Nephron progenitor cell (in vitro differentiated cells): ENCODE measurements around the gene CYB561D2.

Experiments
- DNase-seq: peaks from one replicate; pipeline ENCODE4 v3.0.0; 2021
- H3K27ac Mint-ChIP-seq: 2 replicates; pipeline ENCODE4 v1.8.0; 2021; ENCODE audit warnings: mild to moderate bottlenecking, moderate library complexity, mixed read lengths
- H3K27me3 Mint-ChIP-seq: 2 replicates; pipeline ENCODE4 v1.8.0; 2021; ENCODE audit warnings: mild to moderate bottlenecking, low read depth, mixed read lengths; ENCODE audit not compliant: poor library complexity
- H3K36me3 Mint-ChIP-seq: 2 replicates; pipeline ENCODE4 v1.8.0; 2021; ENCODE audit warnings: low read depth, mixed read lengths
- H3K4me1 Mint-ChIP-seq: 2 replicates; pipeline ENCODE4 v1.8.0; 2021; ENCODE audit warnings: mixed read lengths
- H3K4me3 Mint-ChIP-seq: 2 replicates; pipeline ENCODE4 v1.8.0; 2021; ENCODE audit warnings: mild to moderate bottlenecking, moderate library complexity, mixed read lengths
- H3K9me3 Mint-ChIP-seq: 2 replicates; pipeline ENCODE4 v1.8.0; 2021; ENCODE audit warnings: mild to moderate bottlenecking, moderate library complexity, mixed read lengths
- TF ChIP-seq, protein P1 (sequence below): fragments of 200-600 bp; sonication (generic); IDR thresholded peaks from 2 replicates; pipeline ENCODE4 v1.5.0; 2021; ENCODE audit warnings: antibody characterized with exemption

CYB561D2 gene

DNA sequence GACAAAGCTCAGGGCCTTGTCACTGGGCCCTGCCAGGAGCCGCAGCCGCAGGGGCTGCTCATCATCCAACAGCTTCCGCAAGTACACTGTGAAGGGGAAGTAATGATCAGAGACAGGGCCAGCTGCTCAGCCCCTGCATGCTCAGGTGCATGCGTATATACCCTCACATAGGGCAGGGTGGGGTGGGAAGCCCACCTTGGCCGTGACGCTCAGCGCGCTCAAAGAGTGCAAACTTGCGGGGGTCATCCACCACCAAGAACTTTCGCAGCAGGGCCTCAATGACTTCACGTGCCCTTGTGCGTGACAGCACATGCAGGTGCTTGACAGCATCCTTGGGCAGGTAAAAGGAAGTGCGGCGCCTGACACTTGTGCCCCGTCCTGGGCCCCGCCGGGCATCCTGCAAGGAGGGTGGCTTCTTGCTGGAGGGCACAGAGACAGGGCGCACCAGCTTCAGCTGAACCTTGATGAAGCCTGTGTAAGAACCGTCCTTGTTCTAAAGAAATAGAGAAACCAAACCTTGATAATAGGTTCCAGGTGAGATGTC lies 19.2 kb upstream of the CYB561D2 start:
- Mint-ChIP-seq H3K27ac (no peak overlapping the region), H3K4me3 (no peak overlapping the region), H3K27me3 (no peaks in the 10 kb centered on the region), H3K9me3 (no peaks in the 10 kb centered on the region), H3K4me1 (peaks cover 45% of the 10 kb centered on the region), H3K36me3 (peaks cover 7% of the 10 kb centered on the region)
- TF ChIP-seq, protein P1, sequence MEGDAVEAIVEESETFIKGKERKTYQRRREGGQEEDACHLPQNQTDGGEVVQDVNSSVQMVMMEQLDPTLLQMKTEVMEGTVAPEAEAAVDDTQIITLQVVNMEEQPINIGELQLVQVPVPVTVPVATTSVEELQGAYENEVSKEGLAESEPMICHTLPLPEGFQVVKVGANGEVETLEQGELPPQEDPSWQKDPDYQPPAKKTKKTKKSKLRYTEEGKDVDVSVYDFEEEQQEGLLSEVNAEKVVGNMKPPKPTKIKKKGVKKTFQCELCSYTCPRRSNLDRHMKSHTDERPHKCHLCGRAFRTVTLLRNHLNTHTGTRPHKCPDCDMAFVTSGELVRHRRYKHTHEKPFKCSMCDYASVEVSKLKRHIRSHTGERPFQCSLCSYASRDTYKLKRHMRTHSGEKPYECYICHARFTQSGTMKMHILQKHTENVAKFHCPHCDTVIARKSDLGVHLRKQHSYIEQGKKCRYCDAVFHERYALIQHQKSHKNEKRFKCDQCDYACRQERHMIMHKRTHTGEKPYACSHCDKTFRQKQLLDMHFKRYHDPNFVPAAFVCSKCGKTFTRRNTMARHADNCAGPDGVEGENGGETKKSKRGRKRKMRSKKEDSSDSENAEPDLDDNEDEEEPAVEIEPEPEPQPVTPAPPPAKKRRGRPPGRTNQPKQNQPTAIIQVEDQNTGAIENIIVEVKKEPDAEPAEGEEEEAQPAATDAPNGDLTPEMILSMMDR, result no peak
- DNase-seq, result no peak

DNA sequence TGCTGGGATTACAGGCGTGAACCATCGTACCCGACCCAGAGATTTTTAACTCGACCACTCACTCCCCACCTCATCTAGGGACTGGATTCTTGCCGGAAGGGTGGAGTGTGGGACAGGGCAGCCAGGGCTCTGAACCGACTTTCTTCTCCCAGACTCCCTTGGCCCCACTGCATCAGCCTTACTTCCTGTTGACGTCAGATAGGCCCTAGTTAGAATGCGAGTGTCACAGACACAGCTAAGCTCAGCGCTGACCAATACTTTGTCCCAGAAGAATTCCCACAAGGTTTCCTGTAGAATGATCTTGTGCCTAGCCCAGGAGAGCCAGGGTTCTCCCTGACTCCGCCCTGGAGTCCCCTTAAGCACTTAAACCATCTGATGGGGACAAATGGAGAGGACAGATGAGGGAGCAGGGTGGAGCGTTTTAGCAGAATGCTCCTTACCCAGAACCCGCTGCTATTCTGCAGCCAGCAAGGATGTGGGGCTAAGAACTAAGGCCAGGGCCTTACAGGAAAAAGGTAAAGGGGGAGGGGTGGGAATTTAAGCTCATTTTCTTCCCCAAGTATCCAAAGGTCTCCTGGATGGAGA lies 16.8 kb upstream of the CYB561D2 start:
- TF ChIP-seq, protein P1, result no peak
- DNase-seq, result no peak
- H3K4me3 Mint-ChIP-seq, result peak overlapping the region; percentile 61
- peaks cover 41% of the 10 kb centered on the region for H3K4me1 Mint-ChIP-seq
- H3K36me3 Mint-ChIP-seq, result peaks cover 7% of the 10 kb centered on the region
- no peaks in the 10 kb centered on the region for H3K9me3 Mint-ChIP-seq
- H3K27ac Mint-ChIP-seq, result peak overlapping the region; percentile 90
- H3K27me3 Mint-ChIP-seq, result peaks cover 12% of the 10 kb centered on the region

DNA sequence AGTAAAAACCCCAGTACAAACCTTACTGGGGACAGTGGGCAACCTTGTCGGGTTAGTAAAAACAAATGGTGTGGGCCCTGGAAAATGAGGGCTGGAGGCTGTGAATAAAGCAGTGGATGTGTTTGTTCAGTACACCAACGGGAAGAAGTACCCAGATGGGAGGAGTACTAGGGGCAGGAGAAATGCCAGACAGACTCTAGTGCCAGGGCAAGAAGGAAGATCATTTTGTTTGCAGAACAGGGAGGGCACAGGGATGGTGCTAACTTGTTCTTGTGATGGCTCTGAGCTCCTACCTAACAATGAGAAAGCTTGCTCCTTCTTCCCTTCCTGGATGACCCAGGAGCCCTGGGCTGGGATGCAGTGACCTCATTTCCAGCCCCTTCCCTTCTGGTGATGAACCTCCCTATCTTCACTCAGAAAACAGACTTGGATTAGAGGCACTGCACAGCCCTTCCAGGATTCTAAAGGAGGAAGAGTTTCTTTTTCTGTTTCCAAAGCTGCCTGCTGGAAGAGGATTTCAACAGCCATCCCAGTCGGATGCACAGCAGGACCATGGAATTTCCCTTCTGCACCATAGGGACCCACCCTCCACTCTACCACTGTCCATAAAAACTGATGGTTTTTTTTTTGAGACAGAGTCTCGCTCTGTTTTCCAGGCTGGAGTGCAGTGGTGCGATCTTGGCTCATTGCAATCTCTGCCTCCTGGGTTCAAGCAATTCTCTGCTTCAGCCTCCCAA lies 16.2 kb upstream of the CYB561D2 start:
- DNase-seq, result no peak
- Mint-ChIP-seq H3K9me3 (no peaks in the 10 kb centered on the region), H3K27me3 (peaks cover 18% of the 10 kb centered on the region), H3K4me1 (peaks cover 48% of the 10 kb centered on the region), H3K27ac (peak overlapping the region; percentile 88), H3K4me3 (peak overlapping the region; percentile 61), H3K36me3 (peaks cover 7% of the 10 kb centered on the region)
- TF ChIP-seq, protein P1, result no peak

DNA sequence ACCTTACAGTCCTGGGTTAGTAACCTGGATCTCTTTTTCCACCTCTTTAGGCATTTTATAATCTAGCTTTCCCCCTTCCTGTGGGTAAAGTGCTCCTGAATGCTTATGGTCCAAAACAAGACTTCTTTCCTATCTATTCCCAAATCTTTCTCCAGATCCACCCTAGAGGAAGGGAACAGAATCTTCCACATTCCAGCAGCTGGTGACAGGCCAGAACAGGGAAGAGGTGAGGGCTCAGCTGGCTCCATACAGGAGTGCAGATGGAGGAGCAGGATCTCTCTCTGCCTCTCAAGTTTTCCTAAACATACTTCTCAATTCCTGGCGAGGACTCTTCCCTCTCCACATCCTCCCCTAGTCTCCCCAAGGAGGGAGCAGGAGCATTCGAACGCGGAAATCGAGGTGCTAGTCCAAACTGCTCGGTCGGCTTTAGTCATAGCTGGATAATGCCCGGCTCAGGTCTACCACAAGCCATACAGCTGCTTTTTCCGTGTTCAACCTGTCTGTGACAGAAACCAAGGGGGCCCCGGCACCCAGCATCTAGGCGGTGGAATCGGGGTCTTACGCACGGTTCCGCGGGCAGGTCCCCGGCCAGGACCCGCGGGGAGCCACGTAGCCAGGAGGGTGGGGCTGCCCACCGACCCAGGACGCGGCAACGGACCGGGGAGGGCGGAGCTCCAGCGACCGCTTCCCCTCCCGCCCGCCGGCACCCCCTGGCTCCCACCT lies 14.0 kb upstream of the CYB561D2 start:
- TF ChIP-seq, protein P1, result no peak
- peak overlapping the region; percentile 95 for H3K27ac Mint-ChIP-seq
- no peak for DNase-seq
- peaks cover 39% of the 10 kb centered on the region for H3K27me3 Mint-ChIP-seq
- H3K4me3 Mint-ChIP-seq, result peak overlapping the region; percentile 94
- no peaks in the 10 kb centered on the region for H3K36me3 Mint-ChIP-seq
- H3K4me1 Mint-ChIP-seq, result peaks cover 55% of the 10 kb centered on the region
- no peaks in the 10 kb centered on the region for H3K9me3 Mint-ChIP-seq

- Mint-ChIP-seq H3K4me3 (peak overlapping the region; percentile 94), H3K4me1 (peaks cover 55% of the 10 kb centered on the region), H3K36me3 (no peaks in the 10 kb centered on the region), H3K27me3 (peaks cover 46% of the 10 kb centered on the region), H3K27ac (peak overlapping the region; percentile 99), H3K9me3 (no peaks in the 10 kb centered on the region)
- TF ChIP-seq, protein P1, result no peak
- peak; percentile 99 for DNase-seq
These were observed 13.3 kb upstream of the CYB561D2 start for GRCh38 chr3:50337175-50337861.
